ELF-1 (cell line): ENCODE results near the gene ACTL10.

ENCODE experiments used
- DNase-seq: peaks from one replicate; pipeline ENCODE4 v3.0.0-alpha.2; 2016; ENCODE audit warnings: low read depth, low spot score

ACTL10 gene

DNA sequence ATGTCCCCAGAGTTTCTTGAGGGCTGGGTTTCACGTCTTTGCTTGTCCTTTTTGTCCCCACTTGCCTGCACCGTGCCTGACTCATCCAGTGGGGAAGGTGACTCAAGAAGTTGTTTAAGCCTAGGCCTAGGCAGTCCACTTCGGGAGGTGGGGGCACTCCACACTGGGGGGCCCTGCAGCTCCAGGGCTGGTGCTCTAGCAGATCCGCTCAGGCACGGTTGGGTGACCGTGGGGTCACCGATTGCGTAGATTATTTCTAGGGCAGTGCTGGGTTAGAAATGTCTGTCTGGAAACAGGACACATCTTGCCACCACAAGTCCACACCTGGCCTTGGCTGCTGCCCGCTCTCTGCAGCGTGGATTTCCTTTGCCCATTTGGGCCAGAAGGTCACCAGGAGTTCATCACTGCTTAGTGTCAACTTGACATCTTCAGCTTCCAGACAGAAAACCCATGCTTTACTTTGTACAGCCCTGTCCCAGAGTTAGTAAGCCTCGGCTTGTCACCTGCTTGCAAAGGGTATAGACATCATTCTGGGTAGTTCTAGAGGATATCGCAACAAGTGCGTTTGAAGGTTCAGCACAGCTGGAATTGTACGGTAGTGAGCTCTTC is 18.2 kb upstream of the ACTL10 start:
- no peak for DNase-seq

DNA sequence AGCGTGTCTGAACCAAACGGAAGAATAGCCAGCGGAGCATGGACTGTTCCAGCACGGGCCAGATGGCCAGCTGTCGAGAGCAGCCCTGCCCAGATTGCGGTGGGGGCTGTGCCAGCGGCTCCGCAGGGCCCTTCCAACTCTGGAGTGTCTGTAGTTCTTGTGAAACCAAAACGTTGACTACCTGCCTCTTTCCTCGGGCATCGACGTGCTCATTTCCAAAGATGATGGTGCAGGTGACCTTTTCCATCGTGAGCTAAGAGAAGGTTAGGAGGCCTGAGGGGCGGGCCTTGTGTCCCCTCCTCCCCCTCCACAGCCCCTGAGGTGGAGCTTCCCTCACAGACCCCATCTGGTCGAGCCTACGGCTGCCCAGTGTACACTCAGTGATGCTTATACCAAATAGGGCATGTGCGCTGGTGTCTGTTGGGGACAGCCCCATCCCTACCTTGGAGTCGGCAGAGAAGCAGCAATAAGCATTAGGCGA is 17.5 kb upstream of the ACTL10 start:
- no peak for DNase-seq

DNA sequence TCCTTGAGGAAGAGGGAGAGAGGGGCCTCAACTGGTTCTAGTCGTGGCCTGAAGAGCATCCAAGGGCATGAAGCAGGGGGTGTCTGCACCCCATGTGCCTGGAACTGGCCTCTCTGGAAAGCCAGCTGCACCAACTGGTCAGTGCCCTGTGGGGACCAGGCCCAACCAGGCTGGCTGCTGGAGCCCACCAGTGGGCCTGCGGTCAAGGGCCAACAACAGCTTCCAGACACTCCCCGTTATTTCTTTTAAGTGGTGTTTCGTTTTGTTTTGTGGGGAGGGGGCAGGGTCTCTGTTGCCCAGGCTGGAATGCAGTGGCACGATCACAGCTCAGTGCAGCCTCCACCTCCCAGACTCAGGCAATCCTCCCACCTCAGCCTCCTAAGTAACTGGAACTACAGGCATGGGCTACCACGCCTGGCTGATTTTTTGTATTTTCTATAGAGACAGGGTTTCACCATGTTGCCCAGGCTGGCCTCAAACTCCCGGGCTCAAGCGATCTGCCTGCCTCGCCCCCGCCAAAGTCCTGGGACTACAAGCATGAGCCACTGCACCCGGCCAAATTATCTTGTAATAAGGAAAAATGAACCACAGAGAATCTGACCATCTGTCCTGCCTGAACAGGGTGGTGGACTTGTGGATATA is 16.5 kb upstream of the ACTL10 start:
- no peak for DNase-seq

DNA sequence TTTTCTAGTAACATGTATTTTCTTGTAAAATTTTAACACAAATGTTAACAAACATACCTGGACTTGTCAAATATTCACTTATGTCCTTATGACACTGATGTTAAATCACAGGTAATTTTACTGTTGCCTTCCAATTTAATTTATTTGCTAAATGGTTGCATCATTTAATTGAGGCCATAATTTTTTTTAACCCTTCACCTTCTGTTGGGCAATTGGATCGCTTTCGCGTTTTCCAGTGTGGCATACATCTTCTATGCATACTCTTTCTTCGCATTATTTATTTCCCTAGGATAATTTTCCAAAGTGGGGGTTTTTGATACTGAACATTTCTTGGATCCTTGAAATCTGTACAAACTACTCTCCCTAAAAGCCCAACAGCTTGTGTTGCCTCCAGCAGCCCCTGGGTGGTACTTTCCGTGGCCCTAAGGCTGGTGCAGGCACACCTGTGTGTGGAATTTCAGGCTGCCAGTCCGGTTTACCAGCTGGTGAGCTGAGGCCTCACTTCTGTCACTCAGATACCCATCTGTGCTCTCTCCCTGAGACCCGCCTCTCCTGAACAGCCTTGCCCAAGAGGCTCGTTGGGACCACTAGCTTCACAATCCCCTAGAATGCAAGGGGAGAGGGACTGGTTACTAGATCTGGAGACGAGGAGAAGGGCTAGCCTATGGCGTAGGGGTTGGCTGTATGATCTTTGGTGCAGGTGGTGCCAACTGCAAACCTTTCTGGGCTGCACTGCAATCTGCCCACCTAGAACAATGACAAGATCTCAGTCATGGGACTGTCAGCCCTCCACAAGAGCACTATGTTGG is 15.8 kb upstream of the ACTL10 start:
- peak; percentile 36 for DNase-seq

DNA sequence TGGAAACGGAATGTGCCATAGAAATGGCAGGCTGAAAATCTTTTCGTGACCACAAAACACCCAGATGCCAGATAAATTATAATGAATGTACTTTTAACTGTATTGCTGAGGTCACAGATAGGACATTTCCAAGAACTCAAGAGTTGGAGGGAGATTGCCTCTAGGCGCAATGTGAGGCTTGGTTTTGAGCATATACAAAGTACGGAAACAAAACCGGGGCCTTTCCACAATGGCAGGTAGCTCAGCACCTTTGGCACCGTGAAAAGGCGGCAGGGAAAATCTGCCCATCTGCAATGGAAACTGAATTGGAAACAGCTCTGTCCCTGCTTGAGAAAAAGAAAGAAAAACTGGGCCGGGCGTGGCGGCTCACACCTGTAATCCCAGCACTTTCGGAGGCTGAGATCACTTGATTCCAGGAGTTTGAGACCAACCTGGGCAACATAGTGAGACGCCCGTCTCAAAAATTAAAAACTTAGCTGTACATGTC is 15.1 kb upstream of the ACTL10 start:
- DNase-seq = no peak

DNA sequence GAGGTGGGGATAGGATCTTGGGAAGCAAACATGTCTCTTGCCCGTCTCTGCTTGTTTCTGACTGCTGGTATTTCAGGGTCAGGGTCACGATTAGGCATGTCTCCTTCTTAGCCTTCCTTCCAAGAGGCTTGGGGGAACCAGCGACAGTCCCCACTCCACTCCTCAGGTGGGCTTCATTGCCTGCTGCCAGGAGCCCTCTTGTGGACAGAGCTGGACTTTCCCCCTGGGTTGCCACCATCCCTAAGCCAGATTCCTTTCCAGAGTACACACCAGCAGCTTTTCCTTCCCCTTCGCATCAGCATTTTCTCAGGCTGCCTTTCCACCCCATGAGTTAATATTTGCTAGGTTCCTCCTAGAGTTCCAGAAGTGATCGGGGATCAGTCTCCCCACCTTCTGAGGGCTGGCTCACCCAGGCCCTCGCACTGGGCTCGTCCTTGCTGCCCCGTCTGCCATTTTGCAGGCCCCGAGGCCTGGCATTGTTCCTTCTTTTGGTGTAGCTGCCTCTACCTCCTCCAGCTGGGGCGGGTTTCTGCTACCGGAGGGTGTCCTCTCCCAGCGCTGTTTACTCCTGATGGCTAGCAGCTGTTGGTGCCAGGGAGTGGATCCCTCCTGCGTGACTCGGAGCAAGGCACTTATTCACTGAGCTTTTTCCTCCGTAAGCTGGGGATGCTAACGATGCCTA is 13.4 kb upstream of the ACTL10 start:
- peak; percentile 87 for DNase-seq

DNA sequence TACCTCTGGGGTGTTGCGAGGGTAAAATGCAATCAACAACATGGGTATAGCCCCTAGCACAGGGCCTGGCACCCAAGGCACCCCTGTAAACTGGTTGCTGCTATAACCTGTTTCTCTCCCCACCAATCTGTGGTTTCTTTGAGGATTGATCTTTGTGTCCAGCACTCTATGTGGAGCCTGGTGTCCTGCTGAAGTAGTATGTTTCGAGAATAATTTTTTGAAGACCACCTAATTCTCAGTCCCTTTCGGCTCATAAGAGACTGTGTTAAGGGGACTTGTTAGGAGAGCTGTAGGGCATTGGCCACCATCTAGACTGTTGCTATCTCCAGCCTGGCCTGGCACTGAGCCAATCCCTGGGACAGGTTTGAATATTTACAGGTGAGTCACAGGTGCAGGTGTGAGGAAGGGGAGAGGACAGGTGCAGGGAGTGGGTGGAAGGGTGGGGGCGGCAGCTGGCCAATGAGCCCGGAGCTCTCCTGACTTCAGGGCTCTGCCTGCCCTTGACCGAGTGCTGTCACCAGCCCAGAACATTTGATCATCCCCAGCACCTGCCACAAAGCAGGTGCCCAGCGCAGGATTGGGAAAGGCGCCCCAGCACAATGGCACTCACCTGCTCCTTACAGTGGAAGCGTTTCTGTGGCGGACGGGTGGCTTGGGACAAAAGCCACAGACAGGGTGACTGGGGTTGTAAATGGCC is 12.7 kb upstream of the ACTL10 start:
- no peak for DNase-seq

DNA sequence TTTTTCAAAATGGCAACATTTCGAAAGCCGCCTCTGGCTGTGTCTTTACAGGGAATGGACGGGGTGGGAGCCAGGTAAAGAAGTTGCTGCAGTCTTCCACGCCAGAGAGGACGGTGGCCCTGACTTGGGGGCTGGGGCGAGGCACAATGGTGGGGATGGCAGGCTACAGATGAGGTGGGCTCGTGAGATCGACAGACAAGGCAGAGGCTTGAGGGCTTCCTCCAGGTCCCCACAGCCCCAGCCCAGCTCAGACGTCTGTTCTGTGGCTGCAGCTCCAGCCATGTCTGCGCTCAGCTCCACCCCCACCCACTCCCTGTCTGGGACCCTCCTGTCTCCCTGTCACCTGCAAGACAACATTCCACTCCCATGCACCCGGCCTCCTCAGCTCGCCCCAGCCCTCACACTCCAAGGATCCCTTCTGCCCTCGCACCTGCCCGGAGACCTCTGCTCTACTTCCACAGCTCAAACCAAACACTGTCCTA is 12.0 kb upstream of the ACTL10 start:
- DNase-seq = no peak

DNA sequence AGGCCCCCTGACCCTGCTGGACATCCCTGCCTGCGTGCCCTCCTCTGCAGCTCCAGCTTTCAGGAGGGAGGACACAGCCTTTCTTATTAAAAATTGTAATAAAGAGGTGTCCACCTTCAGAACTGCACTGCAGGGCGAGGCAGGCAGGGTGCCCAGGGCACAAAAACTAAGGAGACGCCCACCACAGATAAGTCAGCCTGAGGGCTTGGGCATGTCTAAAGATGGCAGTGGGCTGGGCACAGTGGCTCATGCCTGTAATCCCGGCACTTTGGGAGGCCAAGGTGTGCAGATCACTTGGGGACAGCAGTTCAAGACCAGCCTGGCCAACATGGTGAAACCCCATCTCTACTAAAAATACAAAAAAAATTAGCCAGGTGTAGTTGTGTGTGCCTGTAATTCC is 11.6 kb upstream of the ACTL10 start:
- DNase-seq = no peak

DNA sequence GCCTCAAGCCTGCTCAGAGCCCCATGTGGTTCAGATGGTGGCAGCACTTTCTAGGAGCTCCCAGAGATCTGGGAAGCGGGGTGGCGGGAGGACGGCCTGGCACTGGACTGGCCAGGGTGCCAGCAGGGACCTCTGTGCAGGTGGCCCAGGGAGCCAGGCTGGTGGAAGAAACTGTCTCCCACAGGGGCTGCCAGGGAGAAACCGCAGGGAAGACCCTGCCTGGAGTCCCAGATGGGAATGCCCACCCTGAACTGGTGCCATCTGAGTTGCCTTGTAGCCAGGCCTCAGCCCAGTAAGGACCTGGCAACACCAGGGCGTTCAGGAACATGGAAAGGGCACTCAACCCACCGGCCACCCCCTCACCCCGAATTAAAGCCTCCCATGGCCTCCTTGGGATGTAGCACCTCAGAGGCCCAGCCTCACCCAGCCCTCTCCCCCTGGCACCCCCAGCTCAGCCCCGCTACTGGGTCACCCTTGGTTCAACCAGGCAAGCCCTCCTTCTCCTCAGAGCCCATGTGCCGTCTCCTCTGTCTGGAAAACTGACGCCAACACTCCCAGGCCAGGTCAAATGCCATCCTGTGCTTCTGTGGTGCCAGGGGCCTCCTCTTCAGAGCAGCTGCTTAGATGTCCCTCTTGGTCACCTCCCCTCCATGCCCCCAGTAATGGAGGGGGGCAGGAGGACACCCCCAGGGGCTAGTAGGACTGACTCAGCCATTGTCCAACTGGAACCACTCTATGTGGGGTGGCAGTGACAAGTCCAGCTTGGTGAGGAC is 10.5 kb upstream of the ACTL10 start:
- no peak for DNase-seq

DNA sequence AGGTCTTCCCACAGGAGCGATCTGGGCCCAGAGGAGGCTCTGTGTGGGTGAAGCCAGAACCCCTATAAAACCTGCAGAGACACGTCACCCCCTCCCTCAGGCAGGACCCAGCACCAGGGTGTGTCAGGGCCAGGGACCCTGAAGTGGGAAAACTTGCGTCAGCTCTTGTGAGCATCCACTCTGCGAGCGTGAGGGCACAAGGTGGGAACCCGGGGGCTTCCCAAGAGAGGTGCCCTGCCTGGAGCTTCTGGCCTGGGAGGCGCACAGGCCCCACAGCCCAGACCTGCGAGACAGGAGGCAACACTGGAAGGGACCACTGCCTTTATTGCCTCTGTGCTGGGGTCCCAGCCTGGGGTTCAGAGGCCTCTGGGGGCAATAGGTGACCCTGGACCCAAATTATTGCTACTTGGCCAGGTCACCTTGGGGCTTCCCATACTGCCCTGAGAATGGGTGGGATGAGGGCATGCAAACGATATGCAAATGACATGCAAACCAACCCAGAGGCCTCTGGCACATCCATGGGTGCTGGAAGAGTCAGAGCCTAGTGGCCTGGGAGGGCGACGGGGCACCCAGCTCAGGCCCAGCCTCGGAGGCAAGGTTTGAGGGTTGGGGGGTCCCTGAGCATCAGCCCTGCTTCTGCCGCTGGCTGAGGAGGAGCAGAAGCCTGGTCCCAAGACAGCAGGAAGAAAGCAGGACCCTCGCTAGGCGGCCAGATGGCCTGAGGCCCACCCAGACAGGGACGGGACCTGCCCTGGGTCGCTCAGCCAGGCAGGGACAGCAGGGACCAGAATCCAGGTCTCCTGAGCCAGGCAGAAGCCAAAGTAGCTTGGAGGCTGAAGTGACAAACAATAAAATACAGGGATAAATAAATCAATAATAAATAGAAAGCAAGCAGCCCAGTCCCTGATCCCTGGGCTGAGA is 9.7 kb upstream of the ACTL10 start:
- DNase-seq = no peak

DNA sequence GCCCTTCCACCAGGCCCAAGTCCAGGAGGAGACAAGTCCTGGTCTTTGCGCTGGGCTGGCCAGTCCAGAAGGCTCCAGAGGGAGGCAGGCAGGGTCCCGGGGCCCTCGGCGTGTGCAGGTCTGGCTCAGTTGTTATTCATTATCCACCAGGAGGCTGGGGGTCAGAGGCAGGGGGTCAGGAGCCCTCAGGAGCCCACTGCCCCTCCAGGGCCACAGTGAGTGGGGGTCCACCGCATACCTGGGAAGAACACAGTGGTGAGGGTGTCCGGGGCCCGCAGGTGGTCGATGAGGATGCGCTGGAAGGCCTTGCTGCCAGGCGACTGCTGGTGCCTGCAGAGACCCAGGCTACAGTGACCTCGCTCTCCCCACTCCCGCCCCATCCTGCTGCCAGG is 9.0 kb upstream of the ACTL10 start:
- no peak for DNase-seq

DNA sequence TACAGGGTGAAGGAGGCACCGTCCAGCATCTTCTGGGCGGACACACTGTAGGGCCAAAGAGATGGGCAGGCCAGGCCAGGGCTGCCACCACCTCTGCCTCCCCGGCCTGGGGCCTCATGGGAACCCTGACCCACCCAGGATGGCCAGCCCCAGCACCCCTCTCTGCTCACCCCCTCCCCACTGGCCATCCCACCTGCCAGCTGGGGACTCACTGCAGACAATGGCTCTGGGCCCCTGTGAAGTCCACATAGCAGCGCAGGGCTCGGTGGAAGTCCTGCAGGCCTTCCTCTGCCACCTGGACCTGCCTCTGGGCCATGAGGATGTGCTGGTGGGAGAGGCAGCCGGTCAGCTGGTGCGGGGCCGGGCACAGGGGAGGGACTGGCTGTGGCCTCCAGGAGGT is 8.2 kb upstream of the ACTL10 start:
- no peak for DNase-seq

DNA sequence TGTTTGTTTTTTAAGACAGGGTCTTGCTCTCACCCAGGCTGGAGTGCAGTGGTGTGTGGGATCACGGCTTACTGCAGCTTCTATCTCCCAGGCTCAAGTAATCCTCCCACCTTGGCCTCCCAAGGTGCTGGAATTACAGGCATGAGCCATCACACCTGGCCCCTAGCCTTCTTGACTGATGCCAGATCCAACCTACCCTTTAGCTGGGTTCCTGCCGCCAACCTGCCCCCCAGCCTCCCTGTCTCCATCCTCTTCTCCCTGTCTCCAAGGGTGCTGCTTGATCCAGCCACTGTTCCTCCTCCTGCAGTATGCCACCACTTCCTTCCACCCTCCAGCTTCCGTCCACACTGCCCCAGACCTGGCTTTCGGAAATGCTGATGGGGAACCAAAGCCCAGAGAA is 7.8 kb upstream of the ACTL10 start:
- DNase-seq = no peak

DNA sequence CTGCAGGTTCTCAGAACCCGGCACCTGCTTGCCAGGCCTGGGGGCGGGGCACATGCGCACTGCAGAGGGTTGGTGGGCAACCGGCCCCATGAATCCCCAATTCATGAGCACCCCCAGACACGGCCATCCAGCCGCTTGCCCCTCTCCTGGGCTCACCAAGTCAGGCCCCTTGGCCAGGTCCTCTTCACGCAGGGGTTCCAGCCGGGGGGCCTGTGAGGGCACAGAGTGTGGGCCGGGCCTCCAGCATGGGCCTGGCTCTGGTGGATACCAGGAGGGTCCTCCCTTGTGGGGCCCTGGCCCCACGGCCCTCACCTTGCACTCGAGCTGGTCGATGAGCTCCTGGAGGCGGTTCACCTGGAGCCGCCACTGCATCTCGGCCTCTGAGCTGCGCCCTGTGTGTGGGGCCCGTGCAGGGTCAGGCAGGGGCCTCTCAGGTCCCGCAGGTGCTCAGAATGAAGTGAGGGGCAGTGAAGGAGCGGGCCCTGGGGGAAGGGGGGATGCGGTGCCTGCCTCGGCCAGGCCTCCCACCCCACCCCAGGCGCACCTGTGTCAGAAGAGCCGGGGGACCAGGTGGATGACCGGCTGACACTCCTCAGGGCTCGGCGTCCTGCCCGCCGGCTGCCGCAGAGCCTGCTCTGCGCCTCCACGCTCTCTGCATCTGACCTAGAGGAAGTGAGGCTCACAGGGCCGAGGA is 7.3 kb upstream of the ACTL10 start:
- no peak for DNase-seq

DNA sequence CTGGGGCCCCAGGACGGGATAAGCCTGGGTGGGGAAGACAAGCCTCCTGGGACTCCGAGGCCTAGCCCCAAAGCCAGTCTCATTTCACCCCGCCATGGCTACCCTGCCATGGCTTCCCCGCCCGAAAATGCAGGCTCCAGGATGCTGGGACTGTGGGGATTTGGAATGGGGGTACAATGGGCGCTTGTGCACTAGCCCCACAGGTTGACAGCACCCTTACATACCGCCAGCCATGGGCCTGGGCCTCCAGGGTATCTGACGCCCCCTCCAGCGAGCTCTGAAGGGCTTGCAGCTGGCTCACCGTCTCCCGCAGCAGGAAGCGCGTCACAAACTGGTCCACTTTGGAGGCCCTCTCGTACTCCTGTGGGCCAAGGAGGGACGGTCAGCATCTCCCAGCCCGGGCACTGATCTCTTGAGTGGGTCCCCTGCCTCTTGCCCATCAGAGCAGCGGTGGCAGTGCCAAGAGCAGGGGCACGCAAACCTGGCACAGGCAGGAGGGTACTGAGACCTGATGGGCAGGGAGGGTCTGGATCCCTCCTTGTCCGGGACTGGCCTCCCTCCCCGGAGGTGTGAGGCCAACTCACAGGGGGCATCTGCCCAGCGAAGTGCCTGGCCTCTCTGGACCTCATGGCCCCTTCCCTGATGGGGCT is 6.6 kb upstream of the ACTL10 start:
- no peak for DNase-seq

DNA sequence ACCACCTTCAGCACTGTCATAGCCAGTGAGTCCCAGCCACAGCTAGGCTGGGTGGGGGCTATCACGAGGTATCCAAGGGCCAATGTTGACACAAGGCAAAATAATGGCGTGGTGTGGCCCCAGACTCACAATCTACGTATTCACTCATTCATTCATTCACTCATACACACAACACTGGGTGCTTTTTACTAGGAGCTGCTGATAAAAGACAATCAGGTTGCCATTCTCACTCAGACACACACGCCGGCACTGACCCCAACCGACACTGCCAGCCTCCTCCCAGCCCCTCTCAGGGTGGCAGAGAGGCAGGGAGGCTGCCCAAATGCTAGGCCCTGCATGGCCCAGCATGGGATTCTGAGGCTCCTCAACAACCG is 6.1 kb upstream of the ACTL10 start:
- DNase-seq = no peak

DNA sequence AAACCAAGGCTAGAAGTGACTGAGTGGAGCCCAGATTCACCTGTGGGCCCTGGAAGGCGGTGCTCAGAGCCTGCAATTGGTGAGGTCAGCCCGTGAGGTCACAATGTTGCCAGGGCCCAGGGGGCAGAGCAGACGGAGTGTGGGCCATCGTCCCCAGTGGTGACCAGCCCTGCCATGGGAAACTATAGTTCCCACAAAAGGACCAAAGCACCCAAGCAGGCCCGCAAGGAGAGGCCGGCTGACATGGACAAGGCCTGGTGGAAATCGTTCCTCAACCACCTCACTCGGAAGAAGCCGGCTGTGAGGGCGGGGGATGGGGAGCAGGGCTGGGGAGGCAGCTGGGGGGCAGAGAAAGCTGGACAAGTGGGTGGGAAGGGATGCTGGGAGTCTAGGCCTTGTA is 4.6 kb upstream of the ACTL10 start, which contains the start of gene C20orf144:
TSS of gene C20orf144 (plus strand) at position 156 of the 400 bp plus-strand sequence. CDS start at position 175, 19 bp downstream.
- DNase-seq = no peak
